Loucy (cell line): Measurements from ENCODE around the gene PPP2R2B.

Experiments used
- EZH2phosphoT487 ChIP-seq: fragments of 200-600 bp; IDR thresholded peaks from 2 replicates; pipeline ENCODE4 v1.6.1; 2018; ENCODE audit warnings: antibody characterized with exemption, mild to moderate bottlenecking, moderate library complexity, borderline replicate concordance
- TF ChIP-seq, protein P1 (sequence below): fragments of 200-600 bp; sonication (generic); conservative IDR thresholded peaks from 2 replicates; pipeline ENCODE4 v1.5.1; 2014; ENCODE audit warnings: mild to moderate bottlenecking, antibody characterized with exemption, low read length

DNA sequence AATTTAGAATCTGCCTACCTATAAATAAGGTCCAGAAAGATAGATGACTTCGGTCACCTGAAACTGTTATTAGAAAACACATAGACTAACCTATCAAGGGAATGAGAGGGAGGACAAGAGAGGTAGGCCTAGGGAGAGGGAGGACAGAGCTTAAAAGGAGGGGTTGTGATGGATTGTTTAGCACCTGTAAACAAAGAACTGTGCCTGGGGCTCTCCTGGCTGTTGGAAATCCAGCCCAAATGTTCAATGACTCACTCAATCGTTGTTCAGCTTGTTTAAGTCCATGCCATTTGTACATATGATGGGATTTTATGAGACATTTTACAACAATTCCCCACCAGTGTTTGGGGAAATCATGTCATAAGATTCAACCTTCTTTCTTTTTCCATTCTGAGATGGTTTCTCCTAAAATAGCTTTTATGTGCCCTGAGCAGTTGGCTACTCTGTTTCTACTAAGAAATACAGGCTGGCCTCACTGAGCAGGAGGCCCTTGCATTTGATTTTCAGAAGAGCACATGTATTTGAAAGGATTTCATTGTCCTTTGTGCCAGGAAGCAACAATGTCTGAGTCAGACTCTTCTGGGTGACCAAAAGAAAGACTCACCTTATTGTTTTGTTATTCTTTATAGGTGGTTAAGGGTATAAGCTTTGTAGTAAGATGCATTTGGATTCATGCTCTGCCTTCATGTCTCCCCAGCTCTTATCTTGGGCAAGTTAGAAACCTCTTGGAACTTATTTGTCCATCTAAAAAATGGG, 314.4 kb downstream of the PPP2R2B start:
- TF ChIP-seq, protein P1, sequence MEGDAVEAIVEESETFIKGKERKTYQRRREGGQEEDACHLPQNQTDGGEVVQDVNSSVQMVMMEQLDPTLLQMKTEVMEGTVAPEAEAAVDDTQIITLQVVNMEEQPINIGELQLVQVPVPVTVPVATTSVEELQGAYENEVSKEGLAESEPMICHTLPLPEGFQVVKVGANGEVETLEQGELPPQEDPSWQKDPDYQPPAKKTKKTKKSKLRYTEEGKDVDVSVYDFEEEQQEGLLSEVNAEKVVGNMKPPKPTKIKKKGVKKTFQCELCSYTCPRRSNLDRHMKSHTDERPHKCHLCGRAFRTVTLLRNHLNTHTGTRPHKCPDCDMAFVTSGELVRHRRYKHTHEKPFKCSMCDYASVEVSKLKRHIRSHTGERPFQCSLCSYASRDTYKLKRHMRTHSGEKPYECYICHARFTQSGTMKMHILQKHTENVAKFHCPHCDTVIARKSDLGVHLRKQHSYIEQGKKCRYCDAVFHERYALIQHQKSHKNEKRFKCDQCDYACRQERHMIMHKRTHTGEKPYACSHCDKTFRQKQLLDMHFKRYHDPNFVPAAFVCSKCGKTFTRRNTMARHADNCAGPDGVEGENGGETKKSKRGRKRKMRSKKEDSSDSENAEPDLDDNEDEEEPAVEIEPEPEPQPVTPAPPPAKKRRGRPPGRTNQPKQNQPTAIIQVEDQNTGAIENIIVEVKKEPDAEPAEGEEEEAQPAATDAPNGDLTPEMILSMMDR, result no peak
- no peak for TF ChIP-seq EZH2phosphoT487
